Stimulated activated CD4-positive, alpha-beta T cell treated with anti-CD3 and anti-CD28 coated beads, Interleukin-15, amount 100 ng/mL, for 24 hours (primary cell): ENCODE data around the gene GP5.

Source experiments
- DNase-seq: peaks from one replicate; pipeline ENCODE4 v3.0.0-alpha.2; 2020

GP5 gene

GRCh38 chr3:194396859-194397756 lies 2.0 kb downstream of the GP5 start:
- peak; percentile 55 for DNase-seq

DNA sequence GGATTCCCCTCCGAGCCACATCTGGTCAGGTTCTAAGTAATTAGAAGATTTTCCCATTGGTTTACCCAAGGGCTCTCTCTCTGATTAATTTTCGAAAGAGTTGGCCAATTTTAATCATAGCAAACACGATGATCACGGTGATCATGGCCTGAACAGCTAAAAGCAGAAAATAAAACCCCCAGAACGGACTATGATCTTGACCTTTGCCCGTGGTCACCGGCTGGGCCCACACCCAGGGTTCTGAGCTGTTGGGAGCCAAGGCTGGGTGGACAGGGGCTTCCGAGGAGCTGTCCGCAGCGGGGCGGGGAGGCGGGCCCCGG lies 2.6 kb downstream of the GP5 start:
- DNase-seq, result no peak

DNA sequence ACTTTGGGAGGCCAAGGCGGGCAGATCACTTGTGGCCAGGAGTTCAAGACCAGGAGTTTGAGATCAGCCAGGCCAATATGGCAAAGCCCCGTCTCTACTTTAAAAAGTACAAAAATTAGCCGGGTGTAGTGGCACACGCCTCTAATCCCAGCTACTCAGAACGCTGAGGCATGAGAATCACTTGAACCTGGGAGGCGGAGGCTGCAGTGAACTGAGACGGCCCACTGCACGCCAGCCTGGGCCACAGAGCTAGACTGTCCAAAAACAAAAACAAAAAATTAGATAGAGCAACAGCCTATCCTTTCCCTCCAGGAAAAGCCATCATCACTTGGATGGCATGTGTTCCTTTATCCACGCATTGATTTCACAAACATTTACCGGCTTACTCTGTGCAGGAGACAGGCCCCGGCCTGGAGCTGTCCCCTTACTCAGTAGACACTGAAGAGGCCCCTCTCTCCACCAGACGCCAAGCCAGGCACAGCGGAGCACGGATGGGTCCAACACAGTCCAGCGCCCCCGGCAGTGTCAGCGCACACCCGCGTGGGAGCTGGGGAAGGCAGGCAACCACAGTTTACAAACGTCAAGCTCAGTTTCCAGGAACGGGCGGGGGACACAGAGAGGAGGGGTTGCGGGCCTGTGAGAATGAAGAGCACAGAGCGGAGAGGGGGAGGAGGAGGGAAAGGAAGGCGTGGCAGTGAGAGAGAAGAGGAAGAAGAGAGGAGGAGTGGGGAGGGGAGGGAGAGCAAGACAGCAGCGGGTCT lies 3.1 kb downstream of the GP5 start:
- peak; percentile 74 for DNase-seq

DNA sequence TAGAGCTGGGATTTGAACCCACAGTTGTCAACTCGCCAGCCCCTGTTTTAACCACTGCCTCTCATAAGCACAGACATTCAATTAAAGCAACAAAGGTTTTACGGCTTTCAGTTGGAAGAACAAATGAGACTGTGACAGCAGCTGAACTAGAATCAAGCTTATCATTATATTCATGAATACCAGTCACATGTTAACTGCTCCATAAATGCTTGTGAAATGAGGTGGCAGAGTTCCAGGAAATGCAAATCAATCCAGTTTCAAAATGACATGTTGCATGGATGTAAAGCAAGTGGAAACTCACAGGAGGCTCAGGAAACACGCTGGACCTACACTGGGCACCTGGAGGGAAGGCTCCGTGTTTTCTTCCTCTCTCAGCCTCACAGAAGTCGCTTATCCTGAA lies 3.9 kb downstream of the GP5 start:
- no peak for DNase-seq

GRCh38 chr3:194392576-194392975 lies 6.5 kb downstream of the GP5 start:
- DNase-seq, result no peak

DNA sequence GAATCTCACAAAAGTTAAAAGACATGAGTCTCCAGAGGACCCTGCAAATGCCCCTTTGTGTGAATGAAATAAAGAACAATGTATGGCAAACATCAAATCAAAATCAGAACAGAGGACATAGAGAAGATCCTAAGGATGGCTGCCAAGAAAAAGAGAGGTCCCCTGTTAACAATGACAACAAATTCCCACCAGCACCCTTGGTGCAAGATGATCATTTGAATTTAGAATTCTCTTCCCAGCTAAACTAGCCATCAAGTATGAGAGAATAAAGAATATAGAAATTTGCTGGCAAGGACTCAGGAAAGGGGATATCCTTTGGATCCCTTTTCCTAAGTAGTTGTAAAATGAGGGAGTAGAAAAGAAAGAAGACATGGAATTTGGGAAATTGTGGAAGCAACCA lies 8.2 kb downstream of the GP5 start:
- no peak for DNase-seq

GRCh38 chr3:194389269-194389668 lies 9.8 kb downstream of the GP5 start:
- no peak for DNase-seq

GRCh38 chr3:194387926-194388418 lies 11.1 kb downstream of the GP5 start:
- DNase-seq, result no peak

DNA sequence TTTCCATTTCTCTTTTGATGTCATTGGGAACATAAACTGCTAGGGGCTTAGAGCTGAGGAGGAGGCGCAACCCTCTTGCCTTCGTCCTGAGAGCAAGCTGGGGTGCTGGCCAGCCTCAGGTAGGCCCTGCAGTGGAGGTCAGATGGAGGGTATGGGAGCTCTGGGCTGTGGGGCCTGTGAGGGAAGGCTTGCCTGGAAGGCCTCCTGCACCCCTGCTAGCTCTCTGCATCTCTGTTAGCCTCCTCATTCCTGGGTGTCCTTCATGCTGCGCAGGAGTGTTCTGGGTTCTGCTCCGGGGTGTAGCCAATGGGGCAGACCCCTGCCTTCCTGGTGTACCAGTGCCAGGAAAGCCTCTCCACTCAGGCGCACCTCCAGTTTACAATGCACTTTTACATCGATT lies 11.8 kb downstream of the GP5 start:
- DNase-seq, result no peak

- no peak for DNase-seq
Measured at GRCh38 chr3:194386648-194387047, 12.4 kb downstream of the GP5 start.

GRCh38 chr3:194386066-194386465 lies 13.0 kb downstream of the GP5 start:
- no peak for DNase-seq

DNA sequence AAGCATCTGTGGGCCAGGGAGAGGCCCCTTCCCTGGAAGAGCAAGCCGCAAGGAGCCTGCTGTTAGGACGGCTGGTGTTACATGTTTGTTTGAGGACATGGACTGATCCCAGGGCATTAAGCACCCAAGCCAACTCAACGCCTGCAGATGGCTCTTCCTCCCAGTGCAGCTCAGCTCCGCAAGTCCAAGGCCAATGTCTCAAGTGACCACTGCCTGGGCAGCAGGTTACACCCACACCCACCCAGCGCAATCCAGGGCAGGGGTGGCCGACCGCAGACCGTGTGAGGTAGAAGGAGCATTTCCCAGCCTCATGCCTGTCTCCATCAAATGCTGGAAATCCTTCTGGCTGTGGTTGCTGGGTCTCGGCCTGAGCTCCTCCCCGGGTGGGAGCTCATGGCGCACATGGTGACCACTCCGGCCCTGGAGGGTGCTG lies 14.5 kb downstream of the GP5 start:
- DNase-seq, result no peak

DNA sequence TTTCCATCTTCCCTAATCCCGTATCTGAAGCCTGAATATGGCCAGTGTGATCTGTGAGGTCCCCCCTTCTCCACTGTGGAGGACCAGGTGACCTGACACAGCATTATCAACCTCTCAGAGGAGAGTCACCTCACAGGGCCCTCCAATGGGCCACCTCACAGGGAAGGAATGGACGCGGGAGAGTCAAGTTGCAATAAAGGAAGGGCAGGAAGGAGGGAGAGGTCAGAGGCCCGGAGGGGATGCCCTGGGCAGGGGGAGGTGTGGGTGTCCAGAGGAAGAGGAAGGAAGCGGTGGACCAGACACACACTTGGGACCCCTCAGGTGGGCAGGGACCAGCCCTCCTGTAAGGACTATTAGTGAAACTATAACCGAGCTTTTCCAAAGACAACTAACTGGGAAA lies 14.9 kb downstream of the GP5 start:
- no peak for DNase-seq

GRCh38 chr3:194383276-194383940 lies 15.7 kb downstream of the GP5 start:
- no peak for DNase-seq

- DNase-seq, result no peak
Measured at GRCh38 chr3:194382892-194383223, 16.2 kb downstream of the GP5 start.

DNA sequence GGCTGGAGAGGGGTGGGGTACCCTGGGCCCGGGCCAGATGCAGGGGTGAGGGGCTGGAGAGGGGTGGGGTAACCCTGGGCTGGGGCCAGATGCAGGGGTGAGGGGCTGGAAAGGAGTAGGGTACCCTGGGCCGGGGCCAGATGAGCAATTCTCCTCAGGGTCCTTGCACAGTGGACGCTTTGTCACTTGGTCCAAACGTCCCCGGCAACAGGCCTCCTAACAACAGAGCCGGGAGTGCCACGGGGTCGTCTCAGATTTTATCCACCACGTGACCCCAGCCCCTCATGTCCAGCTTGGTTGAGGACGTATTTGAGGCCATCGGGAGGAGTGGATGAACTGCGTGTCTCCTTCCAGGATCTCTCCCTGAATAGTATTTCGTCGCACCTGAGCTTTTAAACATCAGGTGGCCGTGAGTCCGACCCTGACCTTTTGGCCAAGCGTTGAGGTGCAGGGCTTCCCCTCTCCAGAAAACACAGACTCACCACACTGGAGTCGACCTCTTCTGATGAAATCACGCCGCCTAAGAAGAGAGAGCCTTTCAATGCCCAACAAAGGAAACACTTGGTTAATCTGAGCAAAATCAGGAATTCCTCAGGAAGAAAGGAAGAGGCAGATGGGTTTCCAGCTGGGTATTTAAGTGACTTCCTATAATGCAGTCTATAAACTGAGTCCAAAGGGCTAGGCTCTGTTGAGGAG lies 16.7 kb downstream of the GP5 start:
- DNase-seq, result no peak

DNA sequence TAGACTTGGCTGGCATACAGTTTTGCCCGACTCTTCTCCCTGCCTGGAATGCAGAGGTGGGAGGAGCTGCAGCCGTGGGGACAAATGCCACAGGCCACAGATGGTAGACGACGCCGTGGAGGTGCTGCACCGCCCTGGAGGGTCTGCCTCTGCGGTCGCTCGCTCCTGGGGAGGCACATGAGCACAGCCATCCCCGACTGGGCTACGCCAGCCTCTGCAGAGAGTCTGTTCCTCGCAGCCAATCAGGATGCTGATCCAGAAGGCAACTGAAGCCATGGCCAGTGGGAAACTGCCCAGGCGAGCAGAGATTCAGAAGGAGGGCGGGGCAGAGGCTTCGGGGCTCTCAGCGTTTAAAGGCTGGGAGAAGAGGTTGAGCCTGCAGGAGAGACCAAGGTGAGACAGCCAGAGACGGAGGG lies 17.6 kb downstream of the GP5 start:
- no peak for DNase-seq

DNA sequence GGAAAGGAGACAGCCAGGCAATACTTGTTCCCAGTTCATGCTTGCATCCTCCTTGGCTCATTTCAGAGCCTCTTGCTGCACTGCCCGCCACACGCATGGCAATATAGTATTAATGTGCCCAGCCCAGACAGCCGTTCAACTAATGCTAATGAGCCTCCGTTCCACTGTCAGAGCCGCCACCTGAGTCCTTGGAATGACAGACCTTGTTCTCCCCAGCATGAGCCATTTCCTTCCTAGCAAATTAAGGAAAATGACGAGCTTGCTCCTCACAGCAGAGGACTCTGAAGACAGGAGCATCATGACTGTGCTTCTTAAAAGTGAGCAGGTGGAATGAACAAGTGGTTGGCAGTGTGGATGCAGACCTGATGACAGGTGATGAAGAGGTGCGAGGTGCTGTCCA lies 18.7 kb downstream of the GP5 start:
- DNase-seq, result no peak

- no peak for DNase-seq
Measured at GRCh38 chr3:194379651-194380050, 19.4 kb downstream of the GP5 start.

DNA sequence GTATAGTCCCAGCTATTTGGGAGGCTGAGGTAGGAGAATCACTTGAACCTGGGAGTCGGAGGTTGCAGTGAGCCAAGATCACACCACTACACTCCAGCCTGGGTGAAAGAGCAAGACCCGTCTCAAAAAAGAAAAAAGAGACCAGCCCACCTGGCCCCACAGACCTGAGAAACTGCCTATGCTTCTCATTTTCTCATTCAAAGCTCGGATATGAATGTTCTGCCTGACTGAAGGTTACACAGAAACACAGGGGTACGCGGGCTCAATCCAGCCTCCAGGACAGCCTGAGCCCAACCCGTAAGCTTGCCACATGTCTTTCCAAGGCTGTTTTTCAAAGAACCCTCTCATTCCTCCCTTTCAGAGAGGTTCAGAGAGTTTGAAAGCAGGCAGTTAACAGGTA lies 19.8 kb downstream of the GP5 start:
- DNase-seq, result no peak

GRCh38 chr3:194377708-194378107 lies 21.4 kb downstream of the GP5 start:
- no peak for DNase-seq

DNA sequence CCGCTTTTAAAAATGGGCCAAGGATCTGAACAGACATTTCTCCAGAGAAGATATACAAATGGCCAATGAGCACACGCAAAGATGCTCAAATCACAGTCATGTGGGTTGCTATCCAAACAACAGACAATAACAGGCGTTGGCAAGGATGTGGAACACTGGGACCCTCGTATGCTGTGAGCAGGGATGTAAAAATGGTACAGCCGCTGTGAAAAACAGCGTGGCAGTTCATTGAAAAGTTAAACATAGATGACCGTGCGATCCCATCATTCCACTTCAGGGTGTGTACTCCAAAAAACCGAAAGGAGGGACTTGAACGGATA lies 22.9 kb downstream of the GP5 start:
- DNase-seq, result no peak

GRCh38 chr3:194375473-194376240 lies 23.4 kb downstream of the GP5 start:
- no peak for DNase-seq
